Measurements from ENCODE around the gene ESRRB.

ESRRB gene

DNA sequence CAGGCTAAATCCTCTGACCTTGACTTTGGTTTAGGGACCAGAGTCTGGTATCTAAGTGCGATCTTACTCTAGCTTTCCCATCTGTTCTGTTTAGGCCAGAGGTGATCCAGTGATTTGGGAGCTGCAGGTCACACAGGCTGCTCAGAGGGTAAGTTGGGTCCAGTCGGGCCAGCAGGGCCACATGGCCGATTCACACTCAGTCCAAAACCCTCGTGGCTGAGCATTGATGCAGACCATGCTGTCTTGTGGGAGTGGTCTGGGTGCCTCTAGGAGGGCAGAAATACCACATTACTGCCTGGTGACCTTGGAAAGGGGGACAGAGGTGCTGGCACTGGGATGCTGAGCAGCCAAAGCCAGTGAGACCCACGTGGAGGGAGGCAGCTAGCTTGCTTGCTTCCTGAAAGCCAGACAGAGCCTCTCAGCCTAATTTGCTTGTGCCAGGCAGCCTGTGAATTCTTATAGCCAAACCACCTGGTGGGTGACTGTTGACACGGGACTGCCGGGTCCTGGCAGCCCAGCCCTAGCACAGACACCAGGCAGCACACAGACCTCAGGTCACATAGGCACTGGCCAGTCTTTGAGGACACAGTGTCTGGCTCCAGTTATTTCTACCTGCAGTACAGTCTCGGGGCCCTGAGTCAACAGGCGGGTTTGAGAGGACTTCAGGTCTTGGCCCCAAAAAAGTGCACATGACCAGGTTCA lies 31.7 kb downstream of the ESRRB start:
- TF ChIP-seq, protein P1, sequence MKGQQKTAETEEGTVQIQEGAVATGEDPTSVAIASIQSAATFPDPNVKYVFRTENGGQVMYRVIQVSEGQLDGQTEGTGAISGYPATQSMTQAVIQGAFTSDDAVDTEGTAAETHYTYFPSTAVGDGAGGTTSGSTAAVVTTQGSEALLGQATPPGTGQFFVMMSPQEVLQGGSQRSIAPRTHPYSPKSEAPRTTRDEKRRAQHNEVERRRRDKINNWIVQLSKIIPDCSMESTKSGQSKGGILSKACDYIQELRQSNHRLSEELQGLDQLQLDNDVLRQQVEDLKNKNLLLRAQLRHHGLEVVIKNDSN (IDR thresholded peaks at IDR 0.05), result no peak
- TF ChIP-seq NFIC (IDR thresholded peaks at IDR 0.05) (no peak), CEBPB (IDR thresholded peaks at IDR 0.05) (no peak), EP300 (IDR thresholded peaks at IDR 0.05; ENCODE audit: borderline replicate concordance) (no peak), TAF1 (IDR thresholded peaks at IDR 0.05; ENCODE audit: low read depth) (no peak), EGR1 (IDR thresholded peaks at IDR 0.05) (no peak), TEAD4 (IDR thresholded peaks at IDR 0.05) (no peak), TCF12 (IDR thresholded peaks at IDR 0.05; ENCODE audit: low read depth) (no peak), ZBTB7A (IDR thresholded peaks at IDR 0.05; ENCODE audit: low read depth) (no peak), CREB1 (IDR thresholded peaks at IDR 0.05; ENCODE audit: low read depth) (no peak), YY1 (IDR thresholded peaks at IDR 0.05; ENCODE audit: low read depth) (no peak), RAD21 (IDR thresholded peaks at IDR 0.05; ENCODE audit: low read depth) (no peak), FOXM1 (IDR thresholded peaks at IDR 0.05; ENCODE audit: borderline replicate concordance, low read depth) (no peak)
- TF ChIP-seq, protein P2, sequence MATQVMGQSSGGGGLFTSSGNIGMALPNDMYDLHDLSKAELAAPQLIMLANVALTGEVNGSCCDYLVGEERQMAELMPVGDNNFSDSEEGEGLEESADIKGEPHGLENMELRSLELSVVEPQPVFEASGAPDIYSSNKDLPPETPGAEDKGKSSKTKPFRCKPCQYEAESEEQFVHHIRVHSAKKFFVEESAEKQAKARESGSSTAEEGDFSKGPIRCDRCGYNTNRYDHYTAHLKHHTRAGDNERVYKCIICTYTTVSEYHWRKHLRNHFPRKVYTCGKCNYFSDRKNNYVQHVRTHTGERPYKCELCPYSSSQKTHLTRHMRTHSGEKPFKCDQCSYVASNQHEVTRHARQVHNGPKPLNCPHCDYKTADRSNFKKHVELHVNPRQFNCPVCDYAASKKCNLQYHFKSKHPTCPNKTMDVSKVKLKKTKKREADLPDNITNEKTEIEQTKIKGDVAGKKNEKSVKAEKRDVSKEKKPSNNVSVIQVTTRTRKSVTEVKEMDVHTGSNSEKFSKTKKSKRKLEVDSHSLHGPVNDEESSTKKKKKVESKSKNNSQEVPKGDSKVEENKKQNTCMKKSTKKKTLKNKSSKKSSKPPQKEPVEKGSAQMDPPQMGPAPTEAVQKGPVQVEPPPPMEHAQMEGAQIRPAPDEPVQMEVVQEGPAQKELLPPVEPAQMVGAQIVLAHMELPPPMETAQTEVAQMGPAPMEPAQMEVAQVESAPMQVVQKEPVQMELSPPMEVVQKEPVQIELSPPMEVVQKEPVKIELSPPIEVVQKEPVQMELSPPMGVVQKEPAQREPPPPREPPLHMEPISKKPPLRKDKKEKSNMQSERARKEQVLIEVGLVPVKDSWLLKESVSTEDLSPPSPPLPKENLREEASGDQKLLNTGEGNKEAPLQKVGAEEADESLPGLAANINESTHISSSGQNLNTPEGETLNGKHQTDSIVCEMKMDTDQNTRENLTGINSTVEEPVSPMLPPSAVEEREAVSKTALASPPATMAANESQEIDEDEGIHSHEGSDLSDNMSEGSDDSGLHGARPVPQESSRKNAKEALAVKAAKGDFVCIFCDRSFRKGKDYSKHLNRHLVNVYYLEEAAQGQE (IDR thresholded peaks at IDR 0.05; ENCODE audit: low read depth), result no peak
- TF ChIP-seq, protein P3, sequence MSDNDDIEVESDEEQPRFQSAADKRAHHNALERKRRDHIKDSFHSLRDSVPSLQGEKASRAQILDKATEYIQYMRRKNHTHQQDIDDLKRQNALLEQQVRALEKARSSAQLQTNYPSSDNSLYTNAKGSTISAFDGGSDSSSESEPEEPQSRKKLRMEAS (IDR thresholded peaks at IDR 0.05), result no peak

DNA sequence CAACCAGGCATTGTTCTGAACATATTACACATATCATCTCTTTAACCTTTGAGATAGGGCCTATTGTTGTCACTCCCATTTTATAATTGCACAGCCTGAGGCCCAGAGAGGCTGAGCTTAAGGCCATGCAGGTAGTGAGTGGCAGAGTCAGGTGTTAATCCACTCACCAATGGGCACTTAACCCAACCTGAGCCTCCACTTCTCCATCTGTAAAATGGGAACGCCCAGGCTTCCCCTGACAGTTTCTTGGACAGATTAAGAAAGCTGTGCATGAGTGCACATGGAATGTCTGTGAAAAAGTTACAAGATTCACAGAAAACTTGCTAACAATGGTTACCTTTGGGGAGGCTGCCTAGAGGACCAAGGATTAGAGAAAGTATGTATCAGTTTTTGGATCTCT lies 32.9 kb downstream of the ESRRB start:
- no peak for TF ChIP-seq CREB1 (IDR thresholded peaks at IDR 0.05; ENCODE audit: low read depth)
- TF ChIP-seq NFIC (IDR thresholded peaks at IDR 0.05), result no peak
- no peak for TF ChIP-seq TCF12 (IDR thresholded peaks at IDR 0.05; ENCODE audit: low read depth)
- TF ChIP-seq EGR1 (IDR thresholded peaks at IDR 0.05), result no peak
- no peak for TF ChIP-seq TEAD4 (IDR thresholded peaks at IDR 0.05)
- no peak for TF ChIP-seq TAF1 (IDR thresholded peaks at IDR 0.05; ENCODE audit: low read depth)
- TF ChIP-seq RAD21 (IDR thresholded peaks at IDR 0.05; ENCODE audit: low read depth), result no peak
- no peak for TF ChIP-seq FOXM1 (IDR thresholded peaks at IDR 0.05; ENCODE audit: borderline replicate concordance, low read depth)
- no peak for TF ChIP-seq YY1 (IDR thresholded peaks at IDR 0.05; ENCODE audit: low read depth)
- no peak for TF ChIP-seq ZBTB7A (IDR thresholded peaks at IDR 0.05; ENCODE audit: low read depth)
- TF ChIP-seq, protein P1 (IDR thresholded peaks at IDR 0.05), result no peak
- TF ChIP-seq, protein P2 (IDR thresholded peaks at IDR 0.05; ENCODE audit: low read depth), result no peak

DNA sequence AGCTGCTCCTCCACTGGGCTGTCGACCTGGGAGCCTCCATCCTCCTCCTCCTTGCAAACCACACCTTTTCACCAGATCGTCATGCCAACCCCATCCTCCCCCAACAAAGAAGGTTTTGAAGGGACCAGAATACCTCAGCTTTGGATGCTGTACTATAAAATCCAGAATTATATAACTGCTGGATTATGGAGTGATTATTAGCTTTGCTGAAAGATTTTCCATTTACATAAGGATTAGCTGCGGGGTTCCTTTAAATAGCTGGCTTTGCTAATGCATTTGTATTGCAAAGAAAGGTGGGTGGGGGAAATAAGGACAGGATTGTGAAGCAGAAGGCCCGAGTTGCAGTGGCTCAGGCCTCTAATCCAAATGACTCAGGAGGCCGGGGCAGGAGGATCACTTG lies 36.6 kb downstream of the ESRRB start:
- TF ChIP-seq TAF1 (IDR thresholded peaks at IDR 0.05; ENCODE audit: low read depth), result no peak
- TF ChIP-seq CEBPB (IDR thresholded peaks at IDR 0.05), result no peak
- TF ChIP-seq EGR1 (IDR thresholded peaks at IDR 0.05), result no peak
- no peak for TF ChIP-seq RAD21 (IDR thresholded peaks at IDR 0.05; ENCODE audit: low read depth)
- TF ChIP-seq TEAD4 (IDR thresholded peaks at IDR 0.05), result no peak
- no peak for TF ChIP-seq ZBTB7A (IDR thresholded peaks at IDR 0.05; ENCODE audit: low read depth)
- no peak for TF ChIP-seq CREB1 (IDR thresholded peaks at IDR 0.05; ENCODE audit: low read depth)
- TF ChIP-seq, protein P3 (IDR thresholded peaks at IDR 0.05), result no peak
- TF ChIP-seq FOXM1 (IDR thresholded peaks at IDR 0.05; ENCODE audit: borderline replicate concordance, low read depth), result no peak
- no peak for TF ChIP-seq EP300 (IDR thresholded peaks at IDR 0.05; ENCODE audit: borderline replicate concordance)
- TF ChIP-seq, protein P1 (IDR thresholded peaks at IDR 0.05), result no peak
- TF ChIP-seq, protein P2 (IDR thresholded peaks at IDR 0.05; ENCODE audit: low read depth), result no peak
- no peak for TF ChIP-seq YY1 (IDR thresholded peaks at IDR 0.05; ENCODE audit: low read depth)
- TF ChIP-seq NFIC (IDR thresholded peaks at IDR 0.05), result no peak
- TF ChIP-seq TCF12 (IDR thresholded peaks at IDR 0.05; ENCODE audit: low read depth), result no peak
